Breast epithelium (tissue), 4 donors: ENCODE measurements around the gene GYS1. TPM values are rescaled to one million over a fixed set of nuclear protein-coding genes. Genes with fewer than 3 reads are reported as not detected.
A peak's percentile ranks its signal among the peaks of the same experiment; 100 is the strongest.
"Not testable (repeated sequence)": the region's sequence is repeated elsewhere in the genome, so short reads cannot be mapped to it uniquely, and the experiment has no call there.

Experiments
- DNase-seq, 2 donors: peaks; one replicate each; pipeline ENCODE4 v3.0.0-alpha.2; 2019; ENCODE audit warnings: low spot score in 2 of 2
- H3K27ac ChIP-seq, 2 donors: fragments of 200-600 bp; sonication (generic) in 1 of 2; one replicate each; pipeline ENCODE4 v1.5.1; 2016 to 2019; ENCODE audit warnings: mild to moderate bottlenecking in 1 of 2
- H3K27me3 ChIP-seq, 2 donors: fragments of 200-600 bp; sonication (generic) in 1 of 2; one replicate each; pipeline versions ENCODE4 v1.5.1 to v1.6.0; 2017 to 2019; ENCODE audit warnings: control low read depth in 1 of 2, mild to moderate bottlenecking in 1 of 2
- H3K36me3 ChIP-seq: fragments of 200-600 bp; one replicate; pipeline ENCODE4 v1.5.1; 2019
- H3K4me1 ChIP-seq, 2 donors: fragments of 200-600 bp; sonication (generic); one replicate each; pipeline ENCODE4 v1.5.1; 2016 to 2019; ENCODE audit warnings: control low read depth in 1 of 2
- H3K4me3 ChIP-seq, 3 donors: fragments of 200-600 bp; sonication (generic); 1 replicate in 2 of 3; 2 replicates in 1 of 3; pipeline ENCODE4 v1.5.1; 2016 to 2019; ENCODE audit warnings: mild to moderate bottlenecking in 3 of 3, moderate library complexity in 2 of 3
- H3K9me3 ChIP-seq, 2 donors: fragments of 200-600 bp; sonication (generic) in 1 of 2; one replicate each; pipeline ENCODE4 v1.5.1; 2016 to 2019; ENCODE audit warnings: control low read depth in 1 of 2
- CTCF ChIP-seq, 3 donors: fragments of 450-650 bp; IDR thresholded peaks; one replicate each; pipeline ENCODE4 v1.5.1; 2016 to 2017; ENCODE audit warnings: antibody characterized with exemption in 3 of 3, mild to moderate bottlenecking in 3 of 3, moderate library complexity in 3 of 3
- POLR2A ChIP-seq: fragments of 450-650 bp; IDR thresholded peaks from one replicate; pipeline ENCODE4 v1.6.1; 2016; ENCODE audit warnings: antibody characterized with exemption, mild to moderate bottlenecking, moderate library complexity
- POLR2AphosphoS5 ChIP-seq, 3 donors: sonication (generic); formaldehyde crosslinking; IDR thresholded peaks; one replicate each; pipeline ENCODE4 v1.6.1; 2017; ENCODE audit warnings: antibody characterized with exemption in 3 of 3
- intact Hi-C: fragments of 100-400 bp; cut with DNase I; formaldehyde crosslinking; loops from one replicate; pipeline ENCODE4 v1.15.1; 2023; ENCODE audit warnings: low total_unique reads
- total RNA-seq, 3 donors: library from RNA; depleted of rRNA; stranded (reverse); fragments of >200 nt; gene quantifications; one replicate each; pipeline ENCODE4 v1.1.0, GENCODE V29; 2016

Gene GYS1
- total RNA-seq, 3 donors from 2014 or later: 24.0 to 26.4 (median 24.6) TPM

- no peak overlapping the region for H3K4me3 ChIP-seq
These were observed 58.3 kb downstream of the GYS1 start for GRCh38 chr19:48934837-48935236.

GRCh38 chr19:48933382-48933932, 59.7 kb downstream of the GYS1 start, which contains the start of gene DHDH:
Gene DHDH (plus strand): TSS chr19:48933699. CDS start chr19:48933722, 23 bp downstream.
- H3K9me3 ChIP-seq: no peaks in the 10 kb centered on the region
- H3K27ac ChIP-seq: peak within 1 kb of the TSS; percentile 19 to 35
- peak within 1 kb of the TSS; percentile 41 to 67 (median 56) for H3K4me3 ChIP-seq
- no peaks in the 10 kb centered on the region for H3K27me3 ChIP-seq
- peak; percentile 65 to 74 for DNase-seq
- intact Hi-C loops: no loop called here
- H3K36me3 ChIP-seq: no peaks in the 10 kb centered on the region
- TF ChIP-seq POLR2AphosphoS5 (IDR thresholded peaks at IDR 0.05): peak in 1 of 3 donors; percentile 26
- no peak for TF ChIP-seq CTCF (IDR thresholded peaks at IDR 0.05)
- H3K4me1 ChIP-seq: no peaks in the 10 kb centered on the region

More at GRCh38 chr19:48934837-48935236, 58.3 kb downstream of the GYS1 start:
- no peak for DNase-seq
- H3K36me3 ChIP-seq: no peaks in the 10 kb centered on the region
- TF ChIP-seq POLR2A (no peak), POLR2AphosphoS5 (IDR thresholded peaks at IDR 0.05) (no peak), CTCF (IDR thresholded peaks at IDR 0.05) (no peak)
- H3K27ac ChIP-seq: no peak overlapping the region
- intact Hi-C loops: no loop called here
- H3K27me3 ChIP-seq: no peaks in the 10 kb centered on the region
- H3K9me3 ChIP-seq: no peaks in the 10 kb centered on the region
- no peaks in the 10 kb centered on the region for H3K4me1 ChIP-seq

GRCh38 chr19:48928164-48929025, 64.7 kb downstream of the GYS1 start:
- Histone ChIP-seq H3K27me3 (no peaks in the 10 kb centered on the region), H3K27ac (no peak overlapping the region), H3K36me3 (no peaks in the 10 kb centered on the region), H3K4me1 (no peaks in the 10 kb centered on the region), H3K4me3 (no peak overlapping the region), H3K9me3 (no peaks in the 10 kb centered on the region)
- TF ChIP-seq CTCF (IDR thresholded peaks at IDR 0.05): no peak
- no peak for TF ChIP-seq POLR2AphosphoS5 (IDR thresholded peaks at IDR 0.05)
- intact Hi-C loops: no loop called here
- DNase-seq: no peak

- not testable (repeated sequence) for H3K27ac ChIP-seq, H3K36me3 ChIP-seq, H3K9me3 ChIP-seq, H3K27me3 ChIP-seq, H3K4me1 ChIP-seq, DNase-seq, H3K4me3 ChIP-seq
- intact Hi-C loops: loop anchor here (1.0 kb wide), 1 partner anchor 27 kb away; the partner anchor contains the start of gene NUCB1
These were observed 65.4 kb downstream of the GYS1 start for GRCh38 chr19:48927692-48928091.

- H3K9me3 ChIP-seq: no peaks in the 10 kb centered on the region
- H3K27me3 ChIP-seq: no peaks in the 10 kb centered on the region
- no peaks in the 10 kb centered on the region for H3K4me1 ChIP-seq
- H3K4me3 ChIP-seq: no peak overlapping the region
- peak in 1 of 2 donors; percentile 49 for DNase-seq
- TF ChIP-seq CTCF (IDR thresholded peaks at IDR 0.05) (no peak), POLR2AphosphoS5 (IDR thresholded peaks at IDR 0.05) (peak in 1 of 3 donors; percentile 13), POLR2A (no peak)
- intact Hi-C loops: loop anchor here (1.0 kb wide), 1 partner anchor 27 kb away; the partner anchor contains the start of gene NUCB1
- H3K36me3 ChIP-seq: no peaks in the 10 kb centered on the region
- H3K27ac ChIP-seq: no peak overlapping the region
These were observed 66.2 kb downstream of the GYS1 start for GRCh38 chr19:48926909-48927308.

GRCh38 chr19:48925890-48926289, 67.2 kb downstream of the GYS1 start:
- H3K27ac ChIP-seq, H3K27me3 ChIP-seq: not testable (repeated sequence)

More at GRCh38 chr19:48925890-48926289, 67.2 kb downstream of the GYS1 start:
- not testable (repeated sequence) for H3K4me3 ChIP-seq, H3K36me3 ChIP-seq, DNase-seq, H3K4me1 ChIP-seq, H3K9me3 ChIP-seq
- intact Hi-C loops: loop anchor here (1.0 kb wide), 1 partner anchor 30 kb away; no protein-coding TSS in a partner anchor
